ENCODE data around the gene NUTM1. TPM values are rescaled to one million over a fixed set of nuclear protein-coding genes. Genes with fewer than 3 reads are reported as not detected.

NUTM1 gene
- total and polyA plus RNA-seq, 2 of the 13 experiments (the other 11 are each of a cell fraction or from before 2014, with no cell fraction given) = not detected

GRCh38 chr15:34366271-34367065, 23.4 kb downstream of the NUTM1 start (continued):
- TF ChIP-seq ZBTB49 (CRISPR knock-in tag; IDR thresholded peaks at IDR 0.05; ENCODE audit: borderline replicate concordance) (no peak), SUZ12 (IDR thresholded peaks at IDR 0.05; ENCODE audit: low read depth, low read length) (no peak), ZNF318 (CRISPR knock-in tag; IDR thresholded peaks at IDR 0.05) (no peak), CENPX (CRISPR knock-in tag; IDR thresholded peaks at IDR 0.05) (no peak), MED1 (CRISPR knock-in tag; IDR thresholded peaks at IDR 0.05) (no peak), ZSCAN30 (CRISPR knock-in tag; IDR thresholded peaks at IDR 0.05) (no peak), NR2C2 (CRISPR knock-in tag; IDR thresholded peaks at IDR 0.05; ENCODE audit: borderline replicate concordance) (no peak), MED13 (CRISPR knock-in tag; IDR thresholded peaks at IDR 0.05) (no peak), ZNF766 (CRISPR knock-in tag; IDR thresholded peaks at IDR 0.05; ENCODE audit: borderline replicate concordance) (no peak), TAF1 (CRISPR knock-in tag; IDR thresholded peaks at IDR 0.05) (no peak), FOSL1 (CRISPR knock-in tag; IDR thresholded peaks at IDR 0.05; ENCODE audit: borderline replicate concordance) (no peak), RBM22 (optimal IDR thresholded peaks at IDR 0.05; ENCODE audit: low read length) (no peak), GPBP1L1 (CRISPR knock-in tag; IDR thresholded peaks at IDR 0.05) (no peak)
- TF ChIP-seq, protein P1, sequence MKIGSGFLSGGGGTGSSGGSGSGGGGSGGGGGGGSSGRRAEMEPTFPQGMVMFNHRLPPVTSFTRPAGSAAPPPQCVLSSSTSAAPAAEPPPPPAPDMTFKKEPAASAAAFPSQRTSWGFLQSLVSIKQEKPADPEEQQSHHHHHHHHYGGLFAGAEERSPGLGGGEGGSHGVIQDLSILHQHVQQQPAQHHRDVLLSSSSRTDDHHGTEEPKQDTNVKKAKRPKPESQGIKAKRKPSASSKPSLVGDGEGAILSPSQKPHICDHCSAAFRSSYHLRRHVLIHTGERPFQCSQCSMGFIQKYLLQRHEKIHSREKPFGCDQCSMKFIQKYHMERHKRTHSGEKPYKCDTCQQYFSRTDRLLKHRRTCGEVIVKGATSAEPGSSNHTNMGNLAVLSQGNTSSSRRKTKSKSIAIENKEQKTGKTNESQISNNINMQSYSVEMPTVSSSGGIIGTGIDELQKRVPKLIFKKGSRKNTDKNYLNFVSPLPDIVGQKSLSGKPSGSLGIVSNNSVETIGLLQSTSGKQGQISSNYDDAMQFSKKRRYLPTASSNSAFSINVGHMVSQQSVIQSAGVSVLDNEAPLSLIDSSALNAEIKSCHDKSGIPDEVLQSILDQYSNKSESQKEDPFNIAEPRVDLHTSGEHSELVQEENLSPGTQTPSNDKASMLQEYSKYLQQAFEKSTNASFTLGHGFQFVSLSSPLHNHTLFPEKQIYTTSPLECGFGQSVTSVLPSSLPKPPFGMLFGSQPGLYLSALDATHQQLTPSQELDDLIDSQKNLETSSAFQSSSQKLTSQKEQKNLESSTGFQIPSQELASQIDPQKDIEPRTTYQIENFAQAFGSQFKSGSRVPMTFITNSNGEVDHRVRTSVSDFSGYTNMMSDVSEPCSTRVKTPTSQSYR (CRISPR knock-in tag; IDR thresholded peaks at IDR 0.05; ENCODE audit: borderline replicate concordance) = peak; percentile 91
